BLaER1 (cell line): ENCODE measurements around the gene LYPD5.
"Not testable (repeated sequence)": the region's sequence is repeated elsewhere in the genome, so short reads cannot be mapped to it uniquely, and the experiment has no call there.

ENCODE experiments used
- H3K27ac ChIP-seq: shearing (Covaris generic); formaldehyde crosslinking; 2 replicates; pipeline ENCODE4 v1.8.1; 2022
- H3K27me3 ChIP-seq: shearing (Covaris generic); formaldehyde crosslinking; 2 replicates; pipeline ENCODE4 v1.8.1; 2022
- H3K36me3 ChIP-seq: shearing (Covaris generic); formaldehyde crosslinking; 2 replicates; pipeline ENCODE4 v1.8.1; 2022
- H3K4me1 ChIP-seq: shearing (Covaris generic); formaldehyde crosslinking; 2 replicates; pipeline ENCODE4 v1.8.1; 2022
- H3K4me2 ChIP-seq: shearing (Covaris generic); formaldehyde crosslinking; 2 replicates; pipeline ENCODE4 v1.8.1; 2022
- H3K4me3 ChIP-seq: shearing (Covaris generic); formaldehyde crosslinking; 2 replicates; pipeline ENCODE4 v1.8.1; 2022
- H3K9ac ChIP-seq: shearing (Covaris generic); formaldehyde crosslinking; 2 replicates; pipeline ENCODE4 v1.8.1; 2022
- H3K9me3 ChIP-seq: shearing (Covaris generic); formaldehyde crosslinking; 2 replicates; pipeline ENCODE4 v1.8.1; 2022
- H4K20me1 ChIP-seq: shearing (Covaris generic); formaldehyde crosslinking; 2 replicates; pipeline ENCODE4 v1.8.1; 2022
- Cebpa-rat ChIP-seq: shearing (Covaris generic); IDR thresholded peaks from 2 replicates; pipeline ENCODE4 v1.8.1; 2022

Gene LYPD5

GRCh38 chr19:43806848-43807247 is 4.6 kb upstream of the LYPD5 start:
- Histone ChIP-seq H3K27ac (no peak overlapping the region), H3K4me1 (no peaks in the 10 kb centered on the region), H3K36me3 (no peaks in the 10 kb centered on the region), H3K9ac (no peak overlapping the region), H3K27me3 (no peaks in the 10 kb centered on the region), H3K4me2 (no peak overlapping the region), H3K4me3 (no peak overlapping the region), H3K9me3 (no peaks in the 10 kb centered on the region), H4K20me1 (no peaks in the 10 kb centered on the region)
- TF ChIP-seq Cebpa-rat, result no peak

GRCh38 chr19:43806401-43806800 is 4.2 kb upstream of the LYPD5 start:
- not testable (repeated sequence) for H3K27me3 ChIP-seq

GRCh38 chr19:43804432-43804831 is 2.2 kb upstream of the LYPD5 start:
- H3K9me3 ChIP-seq, result no peaks in the 10 kb centered on the region
- no peaks in the 10 kb centered on the region for H3K4me1 ChIP-seq
- no peaks in the 10 kb centered on the region for H3K27me3 ChIP-seq
- no peak overlapping the region for H3K9ac ChIP-seq
- H3K4me2 ChIP-seq, result no peak overlapping the region
- H3K27ac ChIP-seq, result no peak overlapping the region
- H4K20me1 ChIP-seq, result no peaks in the 10 kb centered on the region
- H3K4me3 ChIP-seq, result no peak overlapping the region
- TF ChIP-seq Cebpa-rat, result no peak
- H3K36me3 ChIP-seq, result no peaks in the 10 kb centered on the region

More at GRCh38 chr19:43806401-43806800, 4.2 kb upstream of the LYPD5 start:
- H3K27ac ChIP-seq, H4K20me1 ChIP-seq, H3K4me1 ChIP-seq, H3K36me3 ChIP-seq, H3K4me3 ChIP-seq, H3K9me3 ChIP-seq, H3K9ac ChIP-seq, H3K4me2 ChIP-seq: not testable (repeated sequence)

- Histone ChIP-seq H3K36me3 (no peaks in the 10 kb centered on the region), H3K9me3 (no peaks in the 10 kb centered on the region), H3K27me3 (no peaks in the 10 kb centered on the region), H3K9ac (no peak overlapping the region), H3K4me3 (no peak overlapping the region), H3K4me2 (no peak overlapping the region), H4K20me1 (no peaks in the 10 kb centered on the region), H3K27ac (no peak overlapping the region), H3K4me1 (peaks cover 12% of the 10 kb centered on the region)
- TF ChIP-seq Cebpa-rat, result no peak
These were observed 2.6 kb downstream of the LYPD5 start for GRCh38 chr19:43799502-43800142.

GRCh38 chr19:43798546-43799409 is 3.5 kb downstream of the LYPD5 start:
- Histone ChIP-seq H4K20me1 (no peaks in the 10 kb centered on the region), H3K9ac (peak overlapping the region; percentile 57; the same call in 1 of the 2 replicates), H3K27me3 (no peaks in the 10 kb centered on the region), H3K27ac (0 out of 2 replicates have a peak overlapping the region, but pooled peaks have one; percentile 38), H3K9me3 (no peaks in the 10 kb centered on the region), H3K4me2 (peak overlapping the region; percentile 88), H3K4me1 (peaks cover 12% of the 10 kb centered on the region), H3K4me3 (peak overlapping the region; percentile 54), H3K36me3 (no peaks in the 10 kb centered on the region)
- TF ChIP-seq Cebpa-rat, result no peak

GRCh38 chr19:43798026-43798545 is 4.2 kb downstream of the LYPD5 start:
- Histone ChIP-seq H3K4me1 (peaks cover 12% of the 10 kb centered on the region), H3K9me3 (no peaks in the 10 kb centered on the region), H3K36me3 (no peaks in the 10 kb centered on the region), H4K20me1 (no peaks in the 10 kb centered on the region), H3K4me3 (peak overlapping the region; percentile 54), H3K9ac (no peak overlapping the region), H3K27me3 (no peaks in the 10 kb centered on the region), H3K27ac (no peak overlapping the region), H3K4me2 (peak overlapping the region; percentile 88)
- TF ChIP-seq Cebpa-rat, result no peak

- Histone ChIP-seq H3K4me2 (no peak overlapping the region), H3K4me1 (peaks cover 12% of the 10 kb centered on the region), H4K20me1 (no peaks in the 10 kb centered on the region), H3K27me3 (no peaks in the 10 kb centered on the region), H3K27ac (no peak overlapping the region), H3K9ac (no peak overlapping the region), H3K36me3 (no peaks in the 10 kb centered on the region), H3K9me3 (no peaks in the 10 kb centered on the region), H3K4me3 (no peak overlapping the region)
- no peak for TF ChIP-seq Cebpa-rat
These were observed 4.7 kb downstream of the LYPD5 start for GRCh38 chr19:43797556-43797955.

GRCh38 chr19:43797118-43797517 is 5.1 kb downstream of the LYPD5 start:
- H4K20me1 ChIP-seq, result no peaks in the 10 kb centered on the region
- no peak overlapping the region for H3K27ac ChIP-seq
- no peak overlapping the region for H3K4me2 ChIP-seq
- H3K4me1 ChIP-seq, result peaks cover 12% of the 10 kb centered on the region
- TF ChIP-seq Cebpa-rat, result no peak
- no peaks in the 10 kb centered on the region for H3K36me3 ChIP-seq
- no peak overlapping the region for H3K9ac ChIP-seq
- no peaks in the 10 kb centered on the region for H3K27me3 ChIP-seq
- H3K9me3 ChIP-seq, result no peaks in the 10 kb centered on the region
- H3K4me3 ChIP-seq, result no peak overlapping the region

GRCh38 chr19:43790587-43790986 is 11.7 kb downstream of the LYPD5 start:
- Histone ChIP-seq H4K20me1 (no peaks in the 10 kb centered on the region), H3K4me2 (peak overlapping the region; percentile 30), H3K27me3 (no peaks in the 10 kb centered on the region), H3K4me3 (no peak overlapping the region), H3K27ac (no peak overlapping the region), H3K9me3 (no peaks in the 10 kb centered on the region), H3K4me1 (peaks cover 16% of the 10 kb centered on the region), H3K36me3 (no peaks in the 10 kb centered on the region), H3K9ac (no peak overlapping the region)
- no peak for TF ChIP-seq Cebpa-rat

- Histone ChIP-seq H3K36me3 (no peaks in the 10 kb centered on the region), H3K4me2 (no peak overlapping the region), H3K9me3 (no peaks in the 10 kb centered on the region), H3K9ac (no peak overlapping the region), H3K27me3 (no peaks in the 10 kb centered on the region), H3K4me3 (no peak overlapping the region), H4K20me1 (no peaks in the 10 kb centered on the region), H3K27ac (no peak overlapping the region), H3K4me1 (peaks cover 28% of the 10 kb centered on the region)
- TF ChIP-seq Cebpa-rat, result no peak
These were observed 13.2 kb downstream of the LYPD5 start for GRCh38 chr19:43789029-43789428.
